RPMI7951 (cell line): ENCODE results near the gene EIF2D. TPM values are rescaled to one million over a fixed set of nuclear protein-coding genes. Genes with fewer than 3 reads are reported as not detected.

Experiments
- DNase-seq: peaks from one replicate; pipeline ENCODE4 v3.0.0-alpha.2; 2012; ENCODE audit warnings: low read depth
- total RNA-seq: library from RNA; depleted of rRNA; stranded (reverse); fragments of >200 nt; shearing (Covaris generic); gene quantifications from 2 replicates; pipeline ENCODE4 v1.2.3, GENCODE V29; 2014

The EIF2D gene
- total RNA-seq, 1 experiment from 2014 or later: 38.1 TPM

DNA sequence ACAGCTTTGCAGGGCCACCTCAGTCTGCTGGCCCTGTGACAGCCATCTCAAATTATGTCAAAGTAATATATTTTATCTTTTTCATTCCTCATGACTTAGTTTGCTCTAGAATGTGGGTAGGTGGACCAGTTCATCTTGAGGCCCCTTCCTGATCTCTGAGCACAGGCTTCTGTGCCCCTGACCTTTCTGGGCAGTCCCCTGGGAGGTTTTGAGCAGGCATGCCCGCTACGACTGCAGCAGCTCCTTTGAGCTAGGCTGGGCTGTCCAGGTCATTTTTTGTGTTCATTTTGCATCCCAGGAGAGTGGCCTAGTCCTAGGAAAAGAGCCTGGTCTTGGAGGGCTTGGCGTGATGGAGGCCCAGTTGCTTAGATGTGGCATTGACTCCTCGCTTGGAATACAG, 42.7 kb downstream of the EIF2D start:
- DNase-seq: no peak

GRCh38 chr1:206568779-206569352, 43.4 kb downstream of the EIF2D start:
- DNase-seq: no peak

GRCh38 chr1:206568256-206568655, 44.0 kb downstream of the EIF2D start:
- DNase-seq: no peak

DNA sequence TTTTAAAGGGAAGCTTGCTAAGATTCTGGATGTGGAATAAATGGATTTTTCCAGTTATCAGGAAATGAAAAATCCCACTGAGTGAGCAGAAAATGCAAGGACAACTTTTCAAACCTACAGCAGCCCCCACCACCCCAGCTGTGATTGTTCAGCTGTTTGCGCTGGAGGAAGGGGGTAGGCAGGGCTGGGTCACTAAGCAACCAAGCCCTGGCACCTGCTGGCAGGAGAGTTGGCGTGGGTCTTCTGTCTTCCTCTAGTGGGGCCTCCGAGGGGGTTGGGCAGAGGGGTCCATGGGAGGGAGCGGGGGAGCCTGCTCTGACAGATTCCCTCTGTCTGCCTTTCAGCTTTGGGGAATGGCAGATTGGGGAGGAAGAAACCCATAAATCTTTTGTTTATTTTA, 45.3 kb downstream of the EIF2D start:
- DNase-seq: no peak

DNA sequence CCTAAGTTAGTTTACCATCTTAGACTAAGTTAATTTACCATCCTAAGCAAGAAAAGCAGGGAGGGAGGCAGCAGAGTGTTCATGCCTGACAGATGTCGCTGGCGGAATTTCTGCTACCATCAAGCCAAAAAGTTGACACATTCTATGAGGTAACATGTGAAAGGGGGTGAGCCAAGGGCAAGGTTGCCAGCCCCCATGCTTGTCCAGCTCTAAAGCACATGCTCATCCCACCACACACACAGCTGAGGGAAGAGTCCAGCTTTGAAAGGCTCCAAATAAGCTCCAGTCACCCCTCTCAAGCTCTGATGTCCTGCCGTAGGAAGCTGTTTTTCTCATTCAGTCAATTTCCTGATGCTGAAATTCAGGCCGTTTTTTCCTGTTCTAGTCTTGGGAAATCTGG, 46.3 kb downstream of the EIF2D start:
- DNase-seq: no peak

DNA sequence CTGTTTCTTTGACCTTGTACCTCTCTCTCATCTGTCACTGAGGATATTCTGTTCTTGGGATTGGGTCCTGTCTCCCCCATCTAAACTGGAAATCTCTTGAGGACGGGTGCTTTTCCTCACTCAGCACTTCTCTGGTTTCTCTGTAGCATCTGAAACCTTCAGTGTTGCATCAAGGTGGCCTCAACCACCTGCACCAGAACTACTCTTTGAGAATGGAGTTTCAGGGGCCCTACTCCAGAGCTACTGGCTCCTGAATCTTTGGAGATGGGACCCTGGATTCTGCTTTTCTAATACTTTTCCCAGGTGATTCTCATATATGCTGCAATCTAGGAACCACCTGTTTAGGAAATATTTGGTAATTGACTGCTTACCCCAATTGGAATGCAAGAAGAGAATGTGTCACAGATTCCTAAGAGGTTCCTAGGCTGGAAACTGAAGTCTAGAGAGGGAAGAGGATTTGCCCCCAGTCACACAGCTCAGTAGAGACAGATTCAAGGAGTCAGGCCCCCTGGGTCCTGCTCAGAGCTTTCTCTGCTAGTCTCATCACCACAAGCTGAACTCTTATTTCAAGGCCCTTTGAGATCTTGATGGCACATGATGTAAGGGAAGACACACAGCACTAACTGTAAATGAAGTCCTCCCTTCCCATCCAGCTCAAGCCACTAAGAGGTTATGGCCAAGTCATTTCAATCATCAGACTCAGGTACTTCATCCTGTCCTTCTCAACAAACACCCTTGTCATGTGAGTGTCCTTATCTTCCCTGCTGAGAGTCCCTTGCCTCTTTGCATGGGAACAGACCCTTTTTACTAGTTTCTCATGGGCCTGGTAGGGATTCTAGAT, 48.7 kb downstream of the EIF2D start:
- DNase-seq: no peak

DNA sequence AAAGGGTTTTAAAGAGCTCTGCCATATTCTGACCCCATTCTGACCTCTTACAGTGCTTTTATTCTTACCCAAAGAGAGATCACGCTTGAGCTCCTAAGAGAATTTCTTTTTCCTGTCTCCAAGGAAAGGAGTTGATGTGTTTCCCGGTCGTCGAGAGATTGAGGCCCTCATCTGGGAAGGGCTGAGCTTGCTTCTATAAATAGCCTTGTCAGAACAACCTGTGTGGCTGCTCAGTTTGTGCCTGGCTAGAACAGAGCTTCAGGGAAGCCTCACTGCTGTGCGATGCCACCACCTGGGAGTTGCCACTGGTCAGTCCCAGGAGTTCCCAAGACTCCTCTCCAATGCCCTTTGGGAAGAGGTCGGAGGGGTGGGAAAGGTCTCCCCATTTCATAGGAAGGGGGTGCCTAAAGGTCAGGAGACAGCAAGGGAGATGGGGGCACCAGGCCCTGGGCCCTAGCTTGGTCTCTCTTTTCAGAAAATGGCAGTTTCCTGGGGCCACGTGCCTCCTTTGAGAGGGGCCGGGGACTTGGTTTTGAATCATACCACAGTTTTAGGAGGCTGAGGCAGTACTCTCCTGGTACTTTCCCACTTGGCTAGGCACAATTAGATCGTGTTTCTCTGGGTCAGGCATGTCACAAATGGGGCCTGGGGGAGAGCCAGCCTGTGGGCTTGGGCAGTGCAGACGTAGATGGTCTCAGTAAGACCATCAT, 52.1 kb downstream of the EIF2D start:
- no peak for DNase-seq

GRCh38 chr1:206559672-206559995, 52.6 kb downstream of the EIF2D start:
- DNase-seq: no peak

- no peak for DNase-seq
These were observed 53.2 kb downstream of the EIF2D start for GRCh38 chr1:206558794-206559671.

DNA sequence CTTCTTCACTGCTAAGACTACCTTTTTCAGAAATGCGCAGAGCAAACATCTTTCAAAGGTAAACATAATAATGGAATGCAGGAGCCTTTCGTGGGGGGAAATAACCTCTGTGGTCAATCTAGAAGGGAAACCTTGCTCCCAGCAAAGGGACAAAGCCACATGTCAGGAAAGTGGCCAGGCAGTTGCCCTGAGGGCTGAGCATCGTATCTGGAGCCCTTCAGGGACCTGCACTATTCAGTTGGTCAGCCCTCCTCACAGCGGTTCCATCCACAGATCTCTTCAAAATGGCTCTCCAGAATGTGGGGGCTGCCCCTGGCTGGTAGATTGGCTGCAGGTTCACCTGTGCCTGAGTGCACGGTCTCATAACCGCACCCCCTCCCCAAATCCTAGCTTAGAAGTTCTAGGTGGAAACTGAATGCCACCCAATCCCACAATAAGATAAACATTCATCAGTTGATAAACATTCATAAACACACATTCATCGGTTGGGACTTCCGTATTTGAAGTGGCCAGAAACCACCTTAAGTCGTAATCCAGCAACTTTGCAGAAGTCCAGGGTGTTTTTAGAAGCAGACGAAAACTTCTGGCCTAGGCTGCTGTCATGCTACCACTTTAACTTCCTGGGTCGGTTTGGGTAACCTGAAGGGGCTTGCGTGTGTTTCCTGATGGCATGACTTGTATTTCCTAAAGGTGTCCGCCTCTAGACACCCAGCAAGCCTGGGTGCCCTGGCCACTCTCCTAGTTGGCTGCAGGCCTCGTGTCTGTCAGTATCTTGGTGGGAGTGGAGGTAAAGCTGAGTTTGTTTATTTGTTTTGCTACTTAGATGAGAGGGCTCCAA, 54.4 kb downstream of the EIF2D start:
- DNase-seq: no peak

- DNase-seq: peak; percentile 58
These were observed 55.3 kb downstream of the EIF2D start for GRCh38 chr1:206556750-206557635.

DNA sequence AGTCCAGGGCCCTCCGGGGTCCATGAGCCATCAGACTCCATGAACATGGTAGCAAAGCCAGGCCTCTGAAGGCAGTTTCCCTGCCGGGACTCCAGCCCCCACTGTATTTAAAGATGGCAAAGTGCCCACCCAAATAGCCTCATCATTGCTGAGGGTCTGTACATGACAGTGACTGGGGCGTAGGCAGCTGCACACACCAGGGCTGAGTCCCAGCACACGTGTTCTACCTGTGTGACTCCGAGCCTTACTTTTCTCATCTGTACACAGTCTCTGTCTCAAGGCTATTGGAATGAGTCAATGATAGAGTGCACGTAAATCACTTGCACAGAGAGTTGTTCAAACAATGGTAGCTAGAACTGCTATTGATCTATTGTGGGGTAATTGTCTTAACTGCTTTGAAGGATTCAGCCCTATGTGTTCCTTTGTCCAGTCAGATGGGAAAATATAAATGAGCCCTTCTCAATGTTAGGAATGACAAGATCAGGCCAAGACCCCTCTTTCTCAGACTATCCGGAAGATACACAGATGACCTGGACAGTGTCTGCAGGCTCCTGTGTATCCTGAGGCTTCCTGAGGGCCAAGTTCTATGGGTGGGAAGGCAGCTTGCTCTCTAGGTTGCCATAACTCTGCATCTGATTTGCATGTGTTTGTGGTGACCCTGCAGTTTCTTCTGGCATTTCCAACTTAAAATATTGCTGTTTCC, 56.1 kb downstream of the EIF2D start:
- no peak for DNase-seq

DNA sequence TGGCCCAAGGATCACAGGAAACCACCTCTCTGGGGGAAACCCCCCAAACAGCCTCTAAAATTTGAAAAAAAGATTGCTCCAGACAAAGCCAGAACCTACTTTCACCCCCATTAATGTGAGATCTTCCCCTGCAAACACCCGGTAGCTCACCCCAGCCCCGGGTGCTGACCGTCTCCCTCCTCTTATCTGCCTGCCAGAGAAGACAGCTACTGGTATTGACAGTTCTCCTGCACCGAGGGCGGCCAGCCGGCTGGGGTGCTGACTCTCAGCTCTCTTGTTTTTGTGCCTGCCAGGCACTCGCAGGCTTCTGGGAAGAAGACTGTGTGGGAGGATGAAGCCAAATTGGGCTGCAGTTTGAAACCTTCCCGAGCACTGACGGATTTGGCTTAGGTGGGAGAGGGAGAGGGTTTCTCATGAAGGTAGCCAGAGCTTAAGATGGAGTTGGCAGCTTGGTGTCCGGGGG, 56.8 kb downstream of the EIF2D start:
- no peak for DNase-seq

- DNase-seq: no peak
These were observed 57.4 kb downstream of the EIF2D start for GRCh38 chr1:206554701-206555472.

DNA sequence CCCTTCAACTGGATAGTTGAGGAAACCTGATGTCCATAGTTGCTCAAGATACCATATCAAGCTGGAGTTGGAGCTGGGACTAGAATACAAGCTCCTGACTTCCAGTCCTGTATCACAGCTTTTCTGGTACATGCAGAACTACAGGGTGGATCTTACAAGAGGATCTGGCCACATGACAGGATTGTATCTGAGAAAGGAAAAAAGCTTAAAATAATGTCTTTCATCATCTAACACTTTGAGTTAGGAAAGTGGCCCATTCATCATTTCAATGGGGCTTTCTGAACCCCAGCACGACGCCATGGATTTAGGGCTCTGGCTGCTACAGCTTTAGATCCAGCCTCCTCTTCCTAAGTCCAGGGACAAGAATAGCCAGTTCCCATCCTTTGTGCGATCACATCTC, 58.1 kb downstream of the EIF2D start:
- DNase-seq: no peak

DNA sequence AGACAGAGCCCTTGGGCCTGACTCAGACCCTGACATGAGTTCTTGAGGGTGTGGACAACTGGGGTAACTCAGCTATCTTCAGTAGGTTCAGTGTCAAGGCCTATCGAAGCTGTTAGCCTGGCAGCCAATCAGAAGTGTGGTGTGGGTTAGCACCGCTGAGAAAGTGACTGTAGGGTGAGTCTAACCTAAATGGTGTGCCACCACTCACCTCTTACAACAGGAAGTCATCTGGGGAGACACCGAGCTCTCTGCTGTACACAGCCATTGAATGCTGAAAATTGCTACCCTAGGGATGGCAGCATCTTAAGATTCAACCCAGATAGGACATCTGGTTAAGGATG, 60.3 kb downstream of the EIF2D start:
- no peak for DNase-seq

DNA sequence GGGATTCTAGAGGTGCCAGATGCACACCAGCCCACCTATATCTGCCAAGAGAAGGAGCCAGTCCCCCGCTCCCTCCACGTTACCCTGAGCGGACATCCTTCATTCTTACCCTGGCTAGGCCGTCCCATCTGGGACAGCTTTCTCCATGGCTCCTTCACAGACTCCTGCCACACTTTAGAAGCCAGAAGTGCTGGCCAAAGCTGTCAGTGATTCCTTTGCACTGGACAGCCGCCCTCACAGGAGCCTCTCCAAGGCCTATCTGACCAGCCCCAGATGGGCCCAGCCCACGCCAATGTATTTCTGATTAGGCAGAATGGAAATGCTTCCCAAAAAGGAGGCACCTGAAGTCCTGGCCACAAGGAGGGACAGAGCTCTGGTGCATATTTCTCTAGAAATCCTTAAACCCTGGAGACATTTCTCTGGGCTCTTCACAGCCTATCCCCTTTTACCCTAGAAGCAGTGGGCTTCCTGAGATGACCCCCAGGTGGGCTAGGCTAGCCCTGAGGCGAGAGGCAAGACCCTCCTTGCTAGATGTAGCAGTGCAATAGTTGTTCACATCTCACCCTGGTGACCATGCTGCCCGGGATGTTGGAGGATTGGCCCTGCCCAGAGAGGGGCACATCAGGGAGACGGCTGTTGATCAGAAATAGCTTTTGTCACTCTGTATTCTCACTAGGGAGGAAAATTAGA, 60.8 kb downstream of the EIF2D start:
- no peak for DNase-seq

- no peak for DNase-seq
These were observed 61.8 kb downstream of the EIF2D start for GRCh38 chr1:206550446-206550845.
